Astrocyte of the spinal cord (primary cell): Measurements from ENCODE around the gene PPP3CA.

Experiments used
- DNase-seq: peaks from one replicate; pipeline ENCODE4 v3.0.0; 2011; ENCODE audit warnings: low read depth, low spot score
- H3K4me3 ChIP-seq: 2 replicates; pipeline ENCODE4 v1.5.1; 2011; ENCODE audit warnings: low read depth, mild to moderate bottlenecking, low read length, moderate library complexity
- in situ Hi-C: cut with HindIII; loops from 2 replicates; pipeline ENCODE4 v1.10.0; 2017; ENCODE audit warnings: low sequenced_read_pairs
- TF ChIP-seq, protein P1 (sequence below): IDR thresholded peaks from 2 replicates; pipeline ENCODE4 v1.5.1; 2012; ENCODE audit warnings: low read depth, mild to moderate bottlenecking, low read length, inconsistent platforms

PPP3CA gene

DNA sequence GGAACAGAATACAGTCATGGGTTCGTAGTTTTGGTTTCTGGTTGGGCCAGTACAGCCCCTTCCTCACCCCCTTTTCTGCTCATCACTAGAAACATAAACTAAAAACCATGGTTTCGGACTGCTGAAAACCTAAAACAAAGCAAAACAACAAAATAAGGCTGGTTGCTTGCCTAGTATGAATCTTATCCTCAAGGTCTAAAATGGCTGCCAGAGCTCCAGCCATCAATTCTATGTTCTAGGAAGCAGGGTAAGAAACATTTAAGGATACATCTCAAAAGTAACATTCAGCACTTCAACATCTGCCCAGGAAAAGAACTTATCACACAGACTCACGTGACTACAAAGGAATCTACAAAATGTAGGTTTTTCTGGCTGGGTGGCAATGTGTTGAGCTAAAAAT is 31.5 kb downstream of the PPP3CA start:
- no peak overlapping the region for H3K4me3 ChIP-seq
- DNase-seq, result no peak
- TF ChIP-seq, protein P1, sequence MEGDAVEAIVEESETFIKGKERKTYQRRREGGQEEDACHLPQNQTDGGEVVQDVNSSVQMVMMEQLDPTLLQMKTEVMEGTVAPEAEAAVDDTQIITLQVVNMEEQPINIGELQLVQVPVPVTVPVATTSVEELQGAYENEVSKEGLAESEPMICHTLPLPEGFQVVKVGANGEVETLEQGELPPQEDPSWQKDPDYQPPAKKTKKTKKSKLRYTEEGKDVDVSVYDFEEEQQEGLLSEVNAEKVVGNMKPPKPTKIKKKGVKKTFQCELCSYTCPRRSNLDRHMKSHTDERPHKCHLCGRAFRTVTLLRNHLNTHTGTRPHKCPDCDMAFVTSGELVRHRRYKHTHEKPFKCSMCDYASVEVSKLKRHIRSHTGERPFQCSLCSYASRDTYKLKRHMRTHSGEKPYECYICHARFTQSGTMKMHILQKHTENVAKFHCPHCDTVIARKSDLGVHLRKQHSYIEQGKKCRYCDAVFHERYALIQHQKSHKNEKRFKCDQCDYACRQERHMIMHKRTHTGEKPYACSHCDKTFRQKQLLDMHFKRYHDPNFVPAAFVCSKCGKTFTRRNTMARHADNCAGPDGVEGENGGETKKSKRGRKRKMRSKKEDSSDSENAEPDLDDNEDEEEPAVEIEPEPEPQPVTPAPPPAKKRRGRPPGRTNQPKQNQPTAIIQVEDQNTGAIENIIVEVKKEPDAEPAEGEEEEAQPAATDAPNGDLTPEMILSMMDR, result no peak
- in situ Hi-C loops, result no loop called here

DNA sequence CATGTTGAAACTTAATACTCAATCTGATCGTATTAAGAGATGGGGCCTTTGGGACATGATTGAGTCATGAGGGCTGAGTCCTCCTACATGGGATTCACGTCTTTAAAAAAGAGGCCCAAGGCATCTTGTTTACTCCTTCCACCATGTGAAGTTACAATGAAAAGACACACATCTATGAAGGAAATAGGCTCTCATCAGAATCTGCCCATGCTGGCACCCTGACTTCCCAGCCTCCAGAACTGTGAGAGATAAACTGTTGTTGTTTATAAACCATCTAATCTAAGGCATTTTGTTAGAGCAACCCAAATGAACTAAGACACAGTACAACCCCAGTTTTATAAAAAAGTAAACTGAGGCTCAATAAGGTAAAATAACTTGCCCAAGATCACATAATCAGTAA is 32.3 kb downstream of the PPP3CA start:
- TF ChIP-seq, protein P1, result no peak
- no peak for DNase-seq
- in situ Hi-C loops, result no loop called here
- no peak overlapping the region for H3K4me3 ChIP-seq

DNA sequence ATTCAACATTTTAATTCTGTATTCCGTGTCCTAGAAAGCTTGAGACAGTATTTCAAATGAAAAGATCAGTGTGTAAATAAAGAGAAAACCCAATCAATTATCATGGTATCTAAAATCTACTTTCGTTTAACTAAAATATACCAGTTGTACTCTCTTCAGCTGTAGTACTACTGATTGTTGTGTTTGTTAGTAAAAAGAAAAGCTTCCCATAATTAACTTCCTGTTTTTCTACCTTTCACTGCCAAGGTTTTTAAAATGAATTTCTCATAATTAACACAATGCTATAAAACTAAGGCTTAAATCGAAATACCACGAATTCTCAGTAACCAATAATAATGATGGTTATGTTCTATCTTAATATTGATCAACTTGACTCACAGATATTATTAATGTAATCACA is 37.4 kb downstream of the PPP3CA start:
- in situ Hi-C loops, result no loop called here
- TF ChIP-seq, protein P1, result no peak
- no peak overlapping the region for H3K4me3 ChIP-seq
- DNase-seq, result no peak

GRCh38 chr4:101307899-101308298 is 39.4 kb downstream of the PPP3CA start:
- no peak for DNase-seq
- TF ChIP-seq, protein P1, result no peak
- H3K4me3 ChIP-seq, result no peak overlapping the region
- in situ Hi-C loops, result no loop called here

- in situ Hi-C loops, result no loop called here
- no peak for DNase-seq
- TF ChIP-seq, protein P1, result no peak
These were observed 40.3 kb downstream of the PPP3CA start for GRCh38 chr4:101306764-101307615.

DNA sequence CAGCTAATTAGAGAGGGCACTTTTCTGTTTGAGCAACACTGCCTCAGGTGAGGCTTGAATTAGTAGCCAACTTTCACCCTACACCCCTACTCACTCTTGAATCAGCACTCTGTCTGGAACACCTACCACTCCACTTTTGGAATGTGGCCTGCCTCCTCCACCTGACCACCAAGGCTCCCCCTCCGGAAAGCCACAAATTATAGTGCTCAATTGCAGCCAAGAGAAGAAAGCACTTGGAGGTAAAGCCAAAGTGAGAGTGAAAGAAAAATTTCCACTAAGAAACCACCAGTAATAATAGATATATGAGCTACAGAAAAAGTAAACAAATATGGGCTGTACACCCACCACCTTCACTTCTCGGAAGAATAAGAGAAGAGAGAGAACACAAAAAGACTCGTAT is 41.1 kb downstream of the PPP3CA start:
- peak; percentile 51 for DNase-seq
- H3K4me3 ChIP-seq, result no peak overlapping the region
- in situ Hi-C loops, result no loop called here
- TF ChIP-seq, protein P1, result no peak

More at GRCh38 chr4:101306764-101307615, 40.3 kb downstream of the PPP3CA start:
- H3K4me3 ChIP-seq, result no peak overlapping the region
